ENCODE data around the gene HAUS3. TPM values are rescaled to one million over a fixed set of nuclear protein-coding genes. Genes with fewer than 3 reads are reported as not detected.

The HAUS3 gene
- total and polyA plus RNA-seq, 2 experiments from 2014 or later: 13.8 to 14.9 TPM

DNA sequence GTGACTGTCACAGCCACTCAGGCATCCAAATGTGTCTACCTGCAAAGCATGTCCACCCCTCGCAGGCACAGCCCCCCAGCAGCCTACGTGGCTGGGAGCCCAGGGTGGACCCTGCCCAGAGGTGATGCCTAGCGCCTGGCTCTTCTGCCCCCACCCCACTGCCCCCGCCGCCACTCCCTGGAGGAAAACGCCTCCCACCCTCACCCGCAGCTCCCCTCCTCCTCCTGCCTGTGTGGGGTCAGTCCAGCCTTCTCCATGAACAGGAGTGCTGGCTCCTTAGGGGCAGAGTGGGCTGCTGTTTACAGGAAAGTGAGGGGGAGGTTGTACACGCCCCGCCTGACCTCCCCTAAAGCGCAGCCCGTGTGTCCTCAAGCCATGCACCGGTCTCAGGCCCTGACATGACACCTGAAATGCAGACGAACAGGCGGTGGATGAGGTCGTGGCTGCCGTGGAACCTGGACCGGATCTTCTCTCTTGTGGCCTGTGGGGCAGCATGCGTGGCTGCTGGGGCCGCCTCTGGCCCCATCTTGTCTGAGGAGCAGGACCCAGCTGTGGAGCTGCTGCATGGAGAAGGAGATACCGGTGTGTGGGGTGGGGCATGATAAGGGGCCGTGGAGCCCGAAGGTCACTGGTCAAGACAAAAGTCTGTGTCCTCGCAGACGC lies 31.9 kb upstream of the HAUS3 start:
- DNase-seq: no peak
- Histone ChIP-seq H3K9ac (no peak overlapping the region), H3K4me3 (no peak overlapping the region), H2AFZ (no peak overlapping the region), H3K27me3 (replicated peaks; ENCODE audit: insufficient read depth) (no peaks in the 10 kb centered on the region), H3K27ac (no peak overlapping the region), H3F3A (ENCODE audit: insufficient read depth) (no peaks in the 10 kb centered on the region), H4K20me1 (ENCODE audit: insufficient read depth) (no peaks in the 10 kb centered on the region), H3K79me2 (ENCODE audit: insufficient read depth) (no peaks in the 10 kb centered on the region), H3K9me2 (ENCODE audit: insufficient read depth) (no peaks in the 10 kb centered on the region), H3K4me1 (ENCODE audit: insufficient read depth) (no peaks in the 10 kb centered on the region), H3K9me3 (ENCODE audit: low read depth) (no peaks in the 10 kb centered on the region), H3K36me3 (ENCODE audit: low read depth) (no peaks in the 10 kb centered on the region), H3K4me2 (ENCODE audit: unreplicated experiment) (no peak overlapping the region)
- TF ChIP-seq EZH2 (IDR thresholded peaks at IDR 0.05; ENCODE audit: insufficient read depth, poor library complexity, severe bottlenecking) (no peak), EZH2phosphoT487 (IDR thresholded peaks at IDR 0.05; ENCODE audit: insufficient read depth, low read depth) (no peak)
- WGBS, 2 experiments (ENCODE audit: low coverage in 1 of 2, low lambda C conversion rate in 2 of 2, missing lambda C conversion rate in 2 of 2): 87 to 89% methylated on average over 13 to 22 of the region's 24 CpGs
- in situ Hi-C loops (cut with MboI): no loop called here

DNA sequence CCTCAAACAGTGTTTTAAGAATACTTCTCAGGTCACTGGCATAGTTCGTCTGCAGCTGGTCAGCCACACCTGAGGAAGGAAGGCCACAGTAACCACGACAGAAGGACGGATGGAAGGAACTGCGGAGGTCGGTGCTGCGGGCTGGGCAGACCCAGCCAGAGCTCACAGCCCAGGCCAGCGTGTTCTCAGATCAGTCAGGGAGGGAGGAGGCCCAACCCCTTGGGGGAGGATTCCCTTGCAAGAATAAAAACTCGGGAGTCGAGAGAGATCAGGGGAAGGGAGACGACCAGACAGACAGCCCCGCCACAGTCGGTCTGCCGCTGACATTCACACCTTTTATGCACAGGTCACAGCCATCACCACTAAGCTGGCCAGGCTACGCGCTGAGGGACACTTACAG lies 31.3 kb upstream of the HAUS3 start:
- Histone ChIP-seq H3K4me2 (ENCODE audit: unreplicated experiment) (no peak overlapping the region), H3K9me2 (ENCODE audit: insufficient read depth) (no peaks in the 10 kb centered on the region), H4K20me1 (ENCODE audit: insufficient read depth) (no peaks in the 10 kb centered on the region), H3K27ac (no peak overlapping the region), H2AFZ (no peak overlapping the region), H3K4me3 (no peak overlapping the region), H3F3A (ENCODE audit: insufficient read depth) (no peaks in the 10 kb centered on the region), H3K4me1 (ENCODE audit: insufficient read depth) (no peaks in the 10 kb centered on the region), H3K9ac (no peak overlapping the region), H3K79me2 (ENCODE audit: insufficient read depth) (no peaks in the 10 kb centered on the region), H3K36me3 (ENCODE audit: low read depth) (no peaks in the 10 kb centered on the region), H3K9me3 (ENCODE audit: low read depth) (no peaks in the 10 kb centered on the region), H3K27me3 (replicated peaks; ENCODE audit: insufficient read depth) (no peaks in the 10 kb centered on the region)
- TF ChIP-seq EZH2 (IDR thresholded peaks at IDR 0.05; ENCODE audit: insufficient read depth, poor library complexity, severe bottlenecking): no peak
- no peak for TF ChIP-seq EZH2phosphoT487 (IDR thresholded peaks at IDR 0.05; ENCODE audit: insufficient read depth, low read depth)
- WGBS, 2 experiments (ENCODE audit: low coverage in 1 of 2, low lambda C conversion rate in 2 of 2, missing lambda C conversion rate in 2 of 2): 76 to 80% methylated on average over 15 of the region's 15 CpGs
- no peak for DNase-seq
- in situ Hi-C loops (cut with MboI): no loop called here

DNA sequence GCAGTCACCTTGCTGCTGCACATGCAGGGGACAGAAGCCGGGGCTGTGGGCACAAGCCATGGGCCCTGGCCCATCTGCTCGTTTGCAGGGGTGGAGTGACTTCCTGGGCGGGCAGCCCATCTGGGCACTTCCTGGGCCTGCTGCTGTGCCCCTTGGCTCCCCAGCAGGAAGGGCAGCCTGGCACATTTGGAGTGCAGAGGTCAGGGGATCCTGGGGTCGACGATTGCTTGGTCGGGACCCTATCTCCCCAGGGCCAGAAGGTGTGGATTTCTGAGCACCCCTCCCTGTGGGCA lies 30.9 kb upstream of the HAUS3 start:
- TF ChIP-seq EZH2 (IDR thresholded peaks at IDR 0.05; ENCODE audit: insufficient read depth, poor library complexity, severe bottlenecking) (no peak), EZH2phosphoT487 (IDR thresholded peaks at IDR 0.05; ENCODE audit: insufficient read depth, low read depth) (no peak)
- no peak overlapping the region for H3K4me3 ChIP-seq
- H3K4me2 ChIP-seq (ENCODE audit: unreplicated experiment): no peak overlapping the region
- H3K9me2 ChIP-seq (ENCODE audit: insufficient read depth): no peaks in the 10 kb centered on the region
- no peaks in the 10 kb centered on the region for H3K9me3 ChIP-seq (ENCODE audit: low read depth)
- H3K4me1 ChIP-seq (ENCODE audit: insufficient read depth): no peaks in the 10 kb centered on the region
- no peaks in the 10 kb centered on the region for H3K27me3 ChIP-seq (replicated peaks; ENCODE audit: insufficient read depth)
- H3K36me3 ChIP-seq (ENCODE audit: low read depth): no peaks in the 10 kb centered on the region
- H3K79me2 ChIP-seq (ENCODE audit: insufficient read depth): no peaks in the 10 kb centered on the region
- in situ Hi-C loops (cut with MboI): no loop called here
- H3F3A ChIP-seq (ENCODE audit: insufficient read depth): no peaks in the 10 kb centered on the region
- H4K20me1 ChIP-seq (ENCODE audit: insufficient read depth): no peaks in the 10 kb centered on the region
- H2AFZ ChIP-seq: no peak overlapping the region
- H3K9ac ChIP-seq: no peak overlapping the region
- DNase-seq: no peak
- no peak overlapping the region for H3K27ac ChIP-seq
- WGBS, 2 experiments (ENCODE audit: low coverage in 1 of 2, low lambda C conversion rate in 2 of 2, missing lambda C conversion rate in 2 of 2): 87 to 94% methylated on average over 6 of the region's 6 CpGs

DNA sequence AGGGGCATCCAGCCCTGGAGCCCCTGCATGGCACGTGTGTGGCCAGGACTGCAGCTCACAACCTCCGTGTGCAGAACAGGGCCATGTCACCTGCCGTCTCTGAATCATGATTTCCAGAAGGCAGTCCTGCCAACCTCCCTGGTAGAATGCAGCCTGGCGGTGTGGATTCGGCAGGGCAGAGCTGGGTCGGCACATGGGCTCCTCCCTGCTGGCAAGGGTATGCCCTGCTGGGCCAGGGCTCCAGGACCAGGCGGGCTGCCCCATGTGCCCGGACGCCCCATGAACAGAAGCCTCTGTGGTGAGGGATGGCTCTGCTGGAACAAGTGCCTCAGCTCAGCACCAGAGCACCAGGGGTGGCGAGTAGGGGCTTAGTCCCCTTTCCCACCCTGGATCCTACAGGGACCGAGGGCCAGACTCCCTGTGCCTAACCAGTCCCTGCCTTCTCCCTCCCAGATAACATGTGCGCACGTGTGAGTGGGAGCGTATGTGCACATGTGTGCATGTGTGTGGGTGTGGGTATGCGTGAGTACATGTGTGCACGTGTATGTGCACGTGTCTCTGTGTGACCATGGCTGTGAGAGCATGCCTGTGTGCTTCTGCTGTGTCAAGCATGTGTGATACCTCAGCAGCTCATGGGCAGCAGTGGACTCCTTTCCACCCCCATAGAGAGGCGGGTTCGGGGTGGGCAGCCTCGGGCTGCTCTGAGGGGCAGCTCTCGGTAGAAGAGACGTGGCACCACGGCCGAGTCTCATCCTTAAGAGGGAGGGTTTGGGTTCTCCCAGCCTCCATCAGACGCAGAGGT lies 30.3 kb upstream of the HAUS3 start:
- Histone ChIP-seq H3K9me3 (ENCODE audit: low read depth) (no peaks in the 10 kb centered on the region), H3K4me2 (ENCODE audit: unreplicated experiment) (no peak overlapping the region), H3K4me3 (no peak overlapping the region), H3K9me2 (ENCODE audit: insufficient read depth) (no peaks in the 10 kb centered on the region), H3K36me3 (ENCODE audit: low read depth) (no peaks in the 10 kb centered on the region), H3K9ac (no peak overlapping the region), H3F3A (ENCODE audit: insufficient read depth) (no peaks in the 10 kb centered on the region), H4K20me1 (ENCODE audit: insufficient read depth) (no peaks in the 10 kb centered on the region), H3K4me1 (ENCODE audit: insufficient read depth) (no peaks in the 10 kb centered on the region), H2AFZ (no peak overlapping the region), H3K27ac (no peak overlapping the region), H3K27me3 (replicated peaks; ENCODE audit: insufficient read depth) (no peaks in the 10 kb centered on the region), H3K79me2 (ENCODE audit: insufficient read depth) (no peaks in the 10 kb centered on the region)
- DNase-seq: no peak
- no peak for TF ChIP-seq EZH2 (IDR thresholded peaks at IDR 0.05; ENCODE audit: insufficient read depth, poor library complexity, severe bottlenecking)
- in situ Hi-C loops (cut with MboI): no loop called here
- 88 to 90% methylated on average over 23 to 25 of the region's 25 CpGs for WGBS, 2 experiments (ENCODE audit: low coverage in 1 of 2, low lambda C conversion rate in 2 of 2, missing lambda C conversion rate in 2 of 2)

Data from GM23248 (cell line).